NCI-H510A treated with DMSO at 0.1 percent for 48 hours (cell line): Measurements from ENCODE around the gene FADS1.

ENCODE experiments used
- DNase-seq: peaks from one replicate; lab custom pipeline; 2025; lab: John Stamatoyannopoulos, UW

The FADS1 gene

DNA sequence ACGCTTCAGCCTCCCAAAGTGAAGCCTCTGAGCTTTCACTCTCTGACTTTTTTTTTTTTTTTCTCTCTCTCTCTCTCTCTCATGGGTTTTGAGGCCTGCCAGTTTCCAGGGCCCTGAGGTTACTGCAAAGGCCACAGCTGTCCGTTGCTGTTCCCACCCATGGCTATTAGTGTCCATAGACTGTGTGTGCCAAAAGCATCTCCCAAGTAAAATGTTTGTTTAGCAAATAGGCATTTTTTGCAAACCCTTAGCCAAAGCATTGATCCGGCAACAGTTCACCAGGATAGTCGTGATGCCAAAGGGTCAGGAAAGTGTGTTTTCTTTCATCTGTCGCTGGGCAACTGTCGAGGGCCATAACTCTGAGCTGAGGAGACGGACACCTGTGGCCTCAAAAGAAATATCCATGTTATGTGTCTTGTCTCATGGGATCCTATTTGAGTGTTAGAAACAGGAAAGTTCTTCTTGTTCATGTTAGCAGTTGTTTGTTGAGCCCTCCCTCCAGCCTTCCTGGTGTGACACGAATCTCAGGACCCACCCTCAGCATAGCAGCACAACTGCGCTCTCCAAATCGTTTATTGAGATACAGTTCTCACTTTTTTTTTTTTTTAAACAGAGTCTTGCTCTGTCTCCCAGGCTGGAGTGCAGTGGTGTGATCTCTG lies 29.7 kb upstream of the FADS1 start:
- no peak for DNase-seq

- no peak for DNase-seq
Measured at GRCh38 chr11:61844909-61845565, 28.2 kb upstream of the FADS1 start.

GRCh38 chr11:61842528-61842820 lies 25.7 kb upstream of the FADS1 start:
- DNase-seq = no peak

DNA sequence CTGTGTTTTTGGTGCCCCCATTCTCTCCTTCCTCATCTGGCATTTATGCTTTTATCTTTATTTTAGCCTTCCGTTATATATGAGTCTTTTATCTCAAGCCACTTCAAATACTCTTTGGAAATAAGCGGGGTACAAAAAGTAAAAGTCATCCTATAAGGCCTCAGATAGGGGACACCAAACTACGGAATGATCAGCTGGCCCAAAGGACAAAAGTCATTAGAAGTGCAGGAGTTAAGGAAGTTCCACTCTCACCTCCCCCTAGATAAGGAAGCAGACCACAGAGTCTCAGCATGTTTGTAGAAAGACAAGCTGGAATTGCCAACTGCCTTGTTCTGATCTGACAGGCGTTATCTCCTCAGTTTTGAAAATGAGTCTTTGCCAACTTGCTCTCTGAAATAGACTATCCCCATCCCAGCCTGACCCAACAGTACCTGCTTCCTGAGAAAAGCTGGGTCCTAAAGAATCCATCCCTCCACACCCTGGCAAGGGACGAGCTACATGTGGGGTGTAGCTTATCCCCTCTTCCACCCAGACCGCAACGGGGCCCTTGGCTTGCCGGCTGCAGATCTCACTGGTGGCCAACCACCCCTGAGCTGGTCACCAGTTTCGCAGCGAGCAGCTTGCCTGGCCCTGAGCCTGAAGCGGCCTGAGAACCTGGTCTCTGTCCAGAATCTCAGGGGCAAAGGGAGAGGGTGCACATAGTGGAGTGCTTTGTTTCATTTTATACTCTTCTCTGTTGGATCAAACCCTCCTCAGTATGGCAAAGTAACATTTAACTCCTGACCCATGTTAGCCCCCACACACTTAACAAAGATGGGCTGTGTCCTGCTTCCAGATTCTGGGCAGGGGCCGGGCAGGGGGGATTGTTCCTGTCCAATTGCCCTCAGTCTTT lies 25.1 kb upstream of the FADS1 start:
- DNase-seq = no peak

DNA sequence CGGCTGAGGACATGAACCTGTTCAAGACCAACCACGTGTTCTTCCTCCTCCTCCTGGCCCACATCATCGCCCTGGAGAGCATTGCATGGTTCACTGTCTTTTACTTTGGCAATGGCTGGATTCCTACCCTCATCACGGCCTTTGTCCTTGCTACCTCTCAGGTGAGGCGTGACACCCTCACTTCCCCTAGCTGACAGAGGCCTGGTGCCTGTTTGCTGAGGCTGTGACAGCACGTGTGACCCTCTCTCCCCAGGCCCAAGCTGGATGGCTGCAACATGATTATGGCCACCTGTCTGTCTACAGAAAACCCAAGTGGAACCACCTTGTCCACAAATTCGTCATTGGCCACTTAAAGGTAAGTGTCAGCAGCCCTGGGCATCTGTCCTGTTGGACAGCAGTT lies 23.6 kb upstream of the FADS1 start:
- DNase-seq = no peak

DNA sequence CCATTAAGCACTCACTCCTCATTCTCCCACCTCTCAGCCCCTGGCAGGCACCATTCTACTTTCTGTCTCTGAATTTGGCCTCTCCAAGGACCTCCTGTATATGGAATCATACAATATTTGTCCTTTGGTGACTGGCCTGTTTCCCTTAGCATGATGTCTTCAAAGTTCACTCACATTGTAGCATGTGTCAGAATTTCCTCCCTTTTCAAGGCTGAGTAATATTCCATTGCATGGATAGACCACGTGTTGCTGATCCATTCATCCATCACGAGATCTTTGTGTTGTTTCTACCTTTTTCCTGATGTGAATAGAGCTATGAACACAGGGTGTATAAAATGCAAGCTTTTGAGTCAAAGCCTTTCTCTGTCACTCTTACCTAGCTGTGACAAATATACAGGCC lies 22.9 kb upstream of the FADS1 start:
- DNase-seq = no peak

DNA sequence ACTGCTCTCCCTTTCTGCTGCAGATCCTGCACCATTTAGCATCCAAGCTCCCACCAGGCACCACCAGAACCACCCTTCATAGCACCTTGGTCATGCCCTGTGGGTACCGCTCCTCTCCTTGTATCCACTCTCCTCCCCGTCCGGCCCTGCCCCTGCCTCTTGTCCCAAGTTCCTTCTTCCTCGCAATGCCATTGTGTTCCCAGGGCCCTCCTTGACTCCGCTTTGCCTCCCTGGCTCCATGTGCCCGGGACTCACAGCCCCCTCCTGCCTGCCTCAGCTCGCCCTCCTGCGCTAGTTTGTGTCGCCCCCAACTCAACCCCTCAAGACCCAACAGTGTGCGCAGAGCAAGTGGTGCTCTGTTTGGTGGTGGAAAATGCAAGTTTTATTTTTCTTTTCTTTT lies 22.1 kb upstream of the FADS1 start:
- no peak for DNase-seq

GRCh38 chr11:61838501-61838900 lies 21.7 kb upstream of the FADS1 start:
- no peak for DNase-seq

DNA sequence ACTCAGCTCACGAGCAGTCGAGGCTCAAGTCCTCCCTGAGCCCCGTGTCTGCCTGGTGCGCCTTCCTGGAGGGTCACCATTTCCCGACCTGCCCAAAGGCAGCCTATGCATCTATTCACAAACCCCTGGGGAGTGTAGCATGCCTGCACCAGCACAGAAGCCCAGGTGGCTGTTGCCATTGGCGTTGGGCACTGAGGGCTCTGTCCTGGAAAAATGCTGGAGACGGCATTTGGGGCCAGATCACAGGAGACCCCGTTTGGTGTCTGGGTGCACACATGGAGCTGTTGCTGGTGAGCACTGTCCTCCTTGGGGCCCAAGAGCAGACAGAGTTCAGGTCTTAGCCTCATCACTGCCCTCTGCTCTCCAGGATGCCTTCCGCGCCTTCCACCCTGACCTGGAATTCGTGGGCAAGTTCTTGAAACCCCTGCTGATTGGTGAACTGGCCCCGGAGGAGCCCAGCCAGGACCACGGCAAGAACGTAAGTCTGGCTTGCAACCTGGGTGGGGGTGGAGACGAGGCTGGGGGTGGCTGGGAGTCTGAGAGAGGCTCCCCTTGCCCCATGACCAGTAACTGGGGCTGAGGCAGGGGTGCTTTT lies 20.7 kb upstream of the FADS1 start:
- DNase-seq = no peak

GRCh38 chr11:61836193-61836592 lies 19.4 kb upstream of the FADS1 start:
- DNase-seq = no peak

DNA sequence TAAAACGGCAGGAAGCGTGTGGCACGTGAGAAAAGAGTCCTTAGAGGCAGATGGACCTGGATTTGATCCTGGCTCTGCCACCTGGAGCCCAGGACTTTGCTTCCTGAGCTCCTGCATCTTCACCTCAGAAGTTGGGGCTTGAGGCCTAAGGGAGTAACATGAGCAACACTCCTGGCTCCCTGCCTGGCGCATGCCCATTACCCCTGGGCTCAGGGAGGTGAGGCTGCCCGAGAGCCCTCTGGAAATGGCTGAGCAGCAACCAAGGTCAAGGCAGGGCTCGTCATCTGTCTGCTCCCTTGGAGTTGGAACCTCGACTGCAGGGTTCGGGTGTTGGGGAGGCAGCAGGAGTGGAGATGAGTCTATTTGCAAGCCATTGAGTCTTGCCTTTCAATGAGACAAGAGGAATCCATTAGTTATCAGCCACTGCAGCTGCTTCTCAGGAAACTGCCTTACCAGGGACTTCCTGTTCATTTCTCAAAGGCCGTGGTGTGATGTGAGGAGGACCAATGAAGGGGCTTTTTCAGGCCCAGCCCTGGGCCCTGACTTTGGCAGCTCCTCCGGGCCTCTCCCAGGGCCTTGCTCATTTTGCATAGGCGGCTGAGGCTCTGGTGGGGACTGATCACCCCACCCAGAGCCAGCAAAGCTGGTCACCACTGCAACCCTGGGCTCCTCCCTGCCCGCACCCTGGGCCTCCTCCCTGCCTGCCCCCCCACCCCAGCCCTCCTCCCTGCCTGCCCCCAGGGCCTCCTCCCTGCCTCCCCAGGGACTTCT lies 17.7 kb upstream of the FADS1 start:
- DNase-seq = no peak

GRCh38 chr11:61833926-61834277 lies 17.1 kb upstream of the FADS1 start:
- DNase-seq = no peak

DNA sequence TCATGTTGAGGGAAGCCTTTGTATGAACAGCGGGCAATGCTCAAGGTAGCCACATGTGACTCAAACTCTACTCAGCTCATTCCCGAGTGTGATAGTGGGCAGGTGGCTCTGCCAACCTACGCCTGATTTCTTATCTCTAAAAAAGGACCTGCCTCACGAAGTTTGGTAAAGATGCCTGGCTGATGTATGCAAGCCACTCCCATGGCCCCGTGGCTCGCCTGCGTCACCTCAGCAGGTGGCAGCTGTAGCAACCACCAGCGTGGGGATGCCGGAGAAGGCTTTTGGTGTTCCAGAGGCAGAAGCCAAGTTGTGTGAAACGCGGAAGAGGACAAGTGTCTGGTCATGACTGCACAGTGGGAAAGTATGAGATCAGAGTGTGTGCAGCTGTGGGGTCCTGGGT lies 16.7 kb upstream of the FADS1 start:
- DNase-seq = no peak

- no peak for DNase-seq
Measured at GRCh38 chr11:61832754-61833153, 16.0 kb upstream of the FADS1 start.

- no peak for DNase-seq
Measured at GRCh38 chr11:61832207-61832606, 15.4 kb upstream of the FADS1 start.

GRCh38 chr11:61830237-61831105 lies 13.7 kb upstream of the FADS1 start:
- no peak for DNase-seq

DNA sequence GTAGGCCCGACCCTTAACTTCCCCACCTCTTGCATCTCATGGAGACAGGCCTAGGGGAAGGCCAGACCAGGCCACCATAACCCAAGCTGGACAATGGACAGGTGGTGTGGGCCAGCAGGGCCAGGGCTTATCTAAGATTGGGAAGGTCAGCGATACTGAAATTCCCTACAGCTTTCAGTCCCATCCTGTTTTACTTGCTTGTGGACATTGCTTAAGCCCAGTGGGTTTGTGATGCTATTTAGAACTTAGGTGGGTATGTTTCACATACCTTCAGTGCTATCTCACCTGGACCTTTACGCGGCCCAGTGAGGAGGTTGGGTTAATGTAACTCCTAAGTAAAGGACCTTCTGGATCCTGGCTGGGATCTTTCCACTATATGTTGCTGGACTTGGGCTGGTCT lies 13.0 kb upstream of the FADS1 start:
- no peak for DNase-seq

DNA sequence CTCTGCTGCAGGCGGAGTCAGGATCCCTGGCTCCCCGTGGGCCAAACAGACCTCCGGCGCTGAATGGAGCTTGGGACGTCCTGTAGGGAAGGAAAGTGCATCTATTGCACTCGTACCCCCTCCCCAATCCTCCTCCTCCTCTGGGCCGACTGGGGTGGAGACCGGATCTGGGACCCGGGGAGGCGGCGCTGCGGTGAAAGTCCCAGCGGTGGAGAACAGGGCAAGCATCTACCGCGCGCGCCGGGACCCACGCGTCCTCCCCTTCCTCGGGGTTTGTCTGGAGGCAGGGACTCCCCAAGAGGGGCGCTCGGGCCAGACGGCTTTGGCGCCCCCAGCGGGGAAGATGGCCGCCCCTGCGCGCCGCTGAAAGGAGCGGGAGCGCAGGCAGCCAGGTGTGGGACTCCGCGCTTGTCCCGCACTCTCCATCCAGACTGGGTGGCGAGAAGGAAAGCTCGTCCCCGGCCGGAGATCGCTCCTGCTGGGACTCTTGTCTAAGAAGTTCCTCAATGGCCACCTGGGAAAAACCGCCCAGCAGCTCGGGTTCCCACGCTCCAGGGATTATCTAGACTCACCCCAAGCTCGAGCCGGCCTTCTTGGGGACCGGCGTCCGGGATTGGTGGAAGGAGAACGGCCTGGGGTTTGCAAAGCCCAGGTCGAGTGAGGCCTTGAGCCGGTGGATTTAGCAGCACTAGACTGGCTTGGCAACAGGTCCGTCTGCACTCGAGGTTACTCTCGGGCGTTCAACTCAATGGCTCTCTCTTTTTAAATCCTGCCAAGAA lies 12.0 kb upstream of the FADS1 start:
- peak; percentile 27 for DNase-seq

- DNase-seq = no peak
Measured at GRCh38 chr11:61828379-61828628, 11.5 kb upstream of the FADS1 start.

DNA sequence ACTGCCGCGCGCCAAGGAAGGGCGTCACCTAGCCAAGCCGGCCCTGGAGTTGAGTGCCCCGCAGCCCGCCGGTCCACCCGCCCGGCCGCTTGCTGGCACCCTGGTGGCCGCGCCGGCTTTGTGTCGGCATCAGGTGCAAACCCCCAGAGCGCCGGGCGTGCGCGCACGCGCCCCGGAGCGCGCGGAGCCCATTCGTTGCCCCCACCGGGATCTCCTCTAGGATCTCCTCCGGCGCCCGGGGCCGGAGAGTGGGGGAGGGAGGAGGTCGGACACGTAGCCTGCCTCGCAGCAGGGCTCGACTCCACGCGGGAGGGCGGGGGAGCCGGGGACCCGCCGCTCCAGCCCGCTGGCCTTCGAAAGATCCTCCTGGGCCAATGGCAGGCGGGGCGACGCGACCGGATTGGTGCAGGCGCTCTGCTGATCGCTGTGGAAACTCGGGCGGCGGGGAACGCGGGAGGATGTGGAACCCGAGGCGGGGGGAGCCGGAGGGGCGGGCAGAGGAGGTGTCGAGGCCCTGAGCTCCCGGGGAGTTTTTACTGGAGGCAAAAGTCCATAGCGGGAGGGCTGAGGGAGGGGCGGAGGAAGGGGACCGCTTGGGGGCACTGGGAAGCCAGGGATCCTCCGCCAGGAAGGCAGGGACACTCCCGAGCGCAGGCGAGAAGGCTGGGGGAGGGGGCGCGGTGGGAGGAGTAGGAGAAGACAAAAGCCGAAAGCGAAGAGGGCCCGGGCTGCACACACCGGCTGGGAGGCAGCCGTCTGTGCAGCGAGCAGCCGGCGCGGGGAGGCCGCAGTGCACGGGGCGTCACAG lies 11.0 kb upstream of the FADS1 start, which contains the start of gene FADS2:
Gene FADS2, plus strand, starts transcription at position 730 of the 808 bp plus-strand sequence. CDS start 91 bp downstream, outside the sequence.
- peak; percentile 84 for DNase-seq
